ENCODE measurements around the gene AMH.

AMH gene

GRCh38 chr19:2288818-2289713, 39.9 kb downstream of the AMH start:
- DNase-seq, result no peak

DNA sequence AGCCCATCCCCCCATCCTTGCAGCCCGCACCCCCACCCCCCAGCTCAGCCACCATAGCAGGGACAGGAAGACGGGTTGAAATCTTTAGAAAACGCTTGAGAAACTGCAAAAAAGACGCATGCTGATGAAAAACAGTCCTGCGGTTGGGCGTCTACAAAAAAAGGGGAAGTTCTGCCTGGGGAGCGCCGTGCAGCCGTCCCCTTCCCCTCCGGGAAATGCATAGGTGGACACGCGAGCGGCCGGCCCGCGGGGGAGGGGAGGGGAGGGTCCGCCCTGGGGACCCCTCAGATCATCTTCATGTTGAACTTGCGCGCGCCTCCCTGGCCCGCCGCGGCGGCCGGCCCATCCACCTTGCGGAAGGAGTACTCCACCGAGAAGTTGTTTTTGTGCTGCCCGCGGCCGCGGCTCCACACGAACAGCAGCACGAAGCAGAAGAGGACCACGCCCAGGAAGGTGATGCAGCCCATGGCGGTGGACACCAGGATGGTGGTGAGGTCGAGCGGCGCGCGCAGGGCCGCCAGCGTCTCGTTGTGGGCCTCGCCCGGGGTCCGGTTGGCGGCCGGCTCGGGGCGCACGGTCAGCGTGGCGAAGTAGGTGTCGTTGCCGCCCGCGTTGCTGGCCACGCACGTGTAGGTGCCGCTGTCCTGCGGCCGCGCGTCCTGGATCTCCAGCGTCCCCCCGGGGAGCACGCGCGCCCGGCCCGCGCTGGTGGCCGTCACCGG, 40.8 kb downstream of the AMH start:
- DNase-seq, result no peak

GRCh38 chr19:2290441-2291184, 41.5 kb downstream of the AMH start:
- no peak for DNase-seq

DNA sequence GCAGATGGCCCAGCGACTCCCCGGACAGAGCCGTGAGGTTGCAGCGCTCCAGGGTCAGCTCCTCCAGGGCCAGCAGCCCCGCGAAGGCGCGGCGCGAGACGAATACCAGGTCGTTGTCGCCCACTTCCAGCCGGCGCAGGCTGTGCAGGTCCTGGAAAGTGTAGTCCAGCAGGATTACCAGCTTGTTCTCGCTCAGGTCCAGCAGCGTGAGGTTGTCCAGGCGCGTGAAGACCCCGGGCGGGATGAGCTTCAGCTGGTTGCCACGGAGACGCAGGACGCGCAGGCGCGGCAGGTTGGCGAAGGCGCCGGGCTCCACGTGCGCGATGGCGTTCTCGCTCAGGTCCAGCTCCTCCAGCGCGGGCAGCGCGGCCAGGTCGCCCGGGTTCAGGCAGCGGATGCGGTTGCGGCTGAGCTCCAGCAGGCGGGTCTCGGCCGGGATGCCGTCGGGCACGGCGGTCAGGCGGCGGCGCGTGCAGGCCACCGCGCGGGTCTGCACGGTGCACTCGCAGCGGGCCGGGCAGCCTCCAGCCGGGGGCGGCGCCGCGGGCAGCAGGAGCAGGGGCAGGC, 42.1 kb downstream of the AMH start:
- DNase-seq, result no peak

DNA sequence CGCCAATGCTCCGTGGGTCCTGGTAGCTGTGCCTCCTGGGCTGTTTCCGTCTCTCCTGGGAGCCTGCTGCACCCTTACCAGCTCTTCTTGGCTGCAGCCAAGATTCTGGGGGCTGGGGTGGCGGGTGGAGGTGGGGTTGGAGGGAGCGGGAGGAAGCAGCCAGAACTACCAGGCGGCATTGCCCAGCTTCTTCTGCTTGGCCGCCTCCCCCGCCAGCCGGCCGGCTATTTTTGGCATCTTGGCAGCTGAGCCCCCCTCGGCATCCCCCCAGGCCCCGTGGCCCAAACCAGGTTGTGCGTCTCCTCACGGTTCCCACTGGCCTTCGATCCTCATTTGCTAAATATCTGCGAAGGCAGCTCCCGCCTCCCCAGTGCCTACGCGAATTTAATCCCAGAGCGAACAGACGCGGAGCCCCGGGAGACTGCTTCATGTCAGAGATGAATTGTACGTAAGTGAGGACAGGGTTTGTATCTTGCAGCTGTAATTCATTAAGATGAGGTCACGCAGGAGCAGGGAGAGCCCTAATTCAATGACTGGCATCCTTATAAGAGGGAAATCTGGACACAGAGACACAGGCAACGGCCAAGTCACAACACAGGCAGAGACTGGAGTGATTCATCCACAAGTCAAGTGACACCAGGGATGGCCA, 45.7 kb downstream of the AMH start:
- DNase-seq, result no peak

GRCh38 chr19:2296141-2296540, 47.0 kb downstream of the AMH start:
- DNase-seq, result no peak

- DNase-seq, result no peak
These were observed 51.4 kb downstream of the AMH start for GRCh38 chr19:2300533-2300932.
